ENCODE data around the gene RASGRP2.

RASGRP2 gene

GRCh38 chr11:64765291-64765850 lies 21.4 kb upstream of the RASGRP2 start:
- in situ Hi-C loops (cut with MboI; ENCODE audit: low sequenced_read_pairs), result no loop called here
- Histone ChIP-seq H3K9me3 (no peaks in the 10 kb centered on the region), H3K27me3 (ENCODE audit: low read depth) (no peaks in the 10 kb centered on the region), H3K36me3 (replicated peaks) (peaks cover 81% of the 10 kb centered on the region), H3K4me1 (no peaks in the 10 kb centered on the region), H3K4me3 (no peak overlapping the region)
- DNase-seq (ENCODE audit: low spot score in 2 of 2), result peak in 1 of 2 experiments; percentile 51

GRCh38 chr11:64764753-64765152 lies 20.8 kb upstream of the RASGRP2 start:
- Histone ChIP-seq H3K9me3 (no peaks in the 10 kb centered on the region), H3K36me3 (replicated peaks) (peaks cover 75% of the 10 kb centered on the region), H3K4me1 (peaks cover 4% of the 10 kb centered on the region), H3K4me3 (no peak overlapping the region), H3K27me3 (ENCODE audit: low read depth) (no peaks in the 10 kb centered on the region)
- no peak for DNase-seq (ENCODE audit: low spot score in 2 of 2)
- in situ Hi-C loops (cut with MboI; ENCODE audit: low sequenced_read_pairs), result no loop called here

GRCh38 chr11:64764040-64764611 lies 20.2 kb upstream of the RASGRP2 start:
- Histone ChIP-seq H3K36me3 (replicated peaks) (peaks cover 69% of the 10 kb centered on the region), H3K4me1 (peaks cover 4% of the 10 kb centered on the region), H3K9me3 (no peaks in the 10 kb centered on the region), H3K4me3 (no peak overlapping the region), H3K27me3 (ENCODE audit: low read depth) (no peaks in the 10 kb centered on the region)
- in situ Hi-C loops (cut with MboI; ENCODE audit: low sequenced_read_pairs), result no loop called here
- no peak for DNase-seq (ENCODE audit: low spot score in 2 of 2)

GRCh38 chr11:64763526-64764039 lies 19.6 kb upstream of the RASGRP2 start:
- Histone ChIP-seq H3K4me3 (no peak overlapping the region), H3K36me3 (replicated peaks) (peaks cover 63% of the 10 kb centered on the region), H3K9me3 (no peaks in the 10 kb centered on the region), H3K4me1 (peaks cover 4% of the 10 kb centered on the region), H3K27me3 (ENCODE audit: low read depth) (no peaks in the 10 kb centered on the region)
- DNase-seq (ENCODE audit: low spot score in 2 of 2), result no peak
- in situ Hi-C loops (cut with MboI; ENCODE audit: low sequenced_read_pairs), result no loop called here

GRCh38 chr11:64762674-64763525 lies 19.0 kb upstream of the RASGRP2 start:
- H3K36me3 ChIP-seq (replicated peaks), result peaks cover 56% of the 10 kb centered on the region
- no peak for DNase-seq (ENCODE audit: low spot score in 2 of 2)
- peaks cover 4% of the 10 kb centered on the region for H3K4me1 ChIP-seq
- H3K27me3 ChIP-seq (ENCODE audit: low read depth), result no peaks in the 10 kb centered on the region
- in situ Hi-C loops (cut with MboI; ENCODE audit: low sequenced_read_pairs), result no loop called here
- no peaks in the 10 kb centered on the region for H3K9me3 ChIP-seq
- H3K4me3 ChIP-seq, result no peak overlapping the region

- H3K9me3 ChIP-seq, result no peaks in the 10 kb centered on the region
- no peak overlapping the region for H3K4me3 ChIP-seq
- no peak for DNase-seq (ENCODE audit: low spot score in 2 of 2)
- in situ Hi-C loops (cut with MboI; ENCODE audit: low sequenced_read_pairs), result no loop called here
- H3K36me3 ChIP-seq (replicated peaks), result peaks cover 50% of the 10 kb centered on the region
- no peaks in the 10 kb centered on the region for H3K27me3 ChIP-seq (ENCODE audit: low read depth)
- H3K4me1 ChIP-seq, result peaks cover 4% of the 10 kb centered on the region
Measured at GRCh38 chr11:64762277-64762673, 18.3 kb upstream of the RASGRP2 start.

GRCh38 chr11:64760759-64761420 lies 16.9 kb upstream of the RASGRP2 start:
- Histone ChIP-seq H3K36me3 (replicated peaks) (peaks cover 40% of the 10 kb centered on the region), H3K4me1 (peaks cover 4% of the 10 kb centered on the region), H3K4me3 (no peak overlapping the region), H3K9me3 (no peaks in the 10 kb centered on the region), H3K27me3 (ENCODE audit: low read depth) (no peaks in the 10 kb centered on the region)
- no peak for DNase-seq (ENCODE audit: low spot score in 2 of 2)
- in situ Hi-C loops (cut with MboI; ENCODE audit: low sequenced_read_pairs), result no loop called here

GRCh38 chr11:64759722-64760719 lies 16.1 kb upstream of the RASGRP2 start, which contains the start of gene PYGM:
Gene PYGM, minus strand, starts transcription at chr11:64759974. Its CDS starts 76 bp downstream, at chr11:64759898.
- Histone ChIP-seq H3K27me3 (ENCODE audit: low read depth) (no peaks in the 10 kb centered on the region), H3K4me3 (no peak within 1 kb of the TSS), H3K36me3 (replicated peaks) (peaks cover 31% of the 10 kb centered on the region), H3K9me3 (no peaks in the 10 kb centered on the region), H3K4me1 (peaks cover 4% of the 10 kb centered on the region)
- in situ Hi-C loops (cut with MboI; ENCODE audit: low sequenced_read_pairs), result no loop called here
- peak in 1 of 2 experiments; percentile 78 for DNase-seq (ENCODE audit: low spot score in 2 of 2)

- no peaks in the 10 kb centered on the region for H3K27me3 ChIP-seq (ENCODE audit: low read depth)
- DNase-seq (ENCODE audit: low spot score in 2 of 2), result peak in 1 of 2 experiments; percentile 45
- H3K4me3 ChIP-seq, result no peak overlapping the region
- no peaks in the 10 kb centered on the region for H3K9me3 ChIP-seq
- in situ Hi-C loops (cut with MboI; ENCODE audit: low sequenced_read_pairs), result no loop called here
- H3K36me3 ChIP-seq (replicated peaks), result peaks cover 23% of the 10 kb centered on the region
- peaks cover 4% of the 10 kb centered on the region for H3K4me1 ChIP-seq
Measured at GRCh38 chr11:64759131-64759721, 15.3 kb upstream of the RASGRP2 start.

- H3K9me3 ChIP-seq, result no peaks in the 10 kb centered on the region
- peaks cover 4% of the 10 kb centered on the region for H3K4me1 ChIP-seq
- H3K27me3 ChIP-seq (ENCODE audit: low read depth), result no peaks in the 10 kb centered on the region
- H3K36me3 ChIP-seq (replicated peaks), result peaks cover 16% of the 10 kb centered on the region
- in situ Hi-C loops (cut with MboI; ENCODE audit: low sequenced_read_pairs), result no loop called here
- H3K4me3 ChIP-seq, result no peak overlapping the region
- DNase-seq (ENCODE audit: low spot score in 2 of 2), result no peak
Measured at GRCh38 chr11:64758330-64759079, 14.6 kb upstream of the RASGRP2 start.

GRCh38 chr11:64757549-64758329 lies 13.8 kb upstream of the RASGRP2 start:
- Histone ChIP-seq H3K9me3 (no peaks in the 10 kb centered on the region), H3K4me1 (peaks cover 4% of the 10 kb centered on the region), H3K4me3 (no peak overlapping the region), H3K27me3 (ENCODE audit: low read depth) (no peaks in the 10 kb centered on the region), H3K36me3 (replicated peaks) (peaks cover 8% of the 10 kb centered on the region)
- in situ Hi-C loops (cut with MboI; ENCODE audit: low sequenced_read_pairs), result no loop called here
- no peak for DNase-seq (ENCODE audit: low spot score in 2 of 2)
